Adrenal gland (tissue), 12 donors: Measurements from ENCODE around the gene OR6S1. TPM values are rescaled to one million over a fixed set of nuclear protein-coding genes. Genes with fewer than 3 reads are reported as not detected.

Source experiments
- DNase-seq, 7 donors: peaks; one replicate each; pipeline ENCODE4 v3.0.0-alpha.2; 2019 to 2020
- H3K27ac ChIP-seq, 5 donors: fragments of 200-600 bp; sonication (generic) in 4 of 5; 1 replicate in 3 of 5; 2 replicates in 2 of 5; pipeline versions ENCODE4 v1.5.1 to v1.8.0; 2016 to 2020; ENCODE audit warnings: mild to moderate bottlenecking in 1 of 5
- H3K27me3 ChIP-seq: fragments of 200-600 bp; 2 replicates; pipeline ENCODE4 v1.8.0; 2021
- H3K36me3 ChIP-seq, 2 donors: fragments of 200-600 bp; replicated peaks in 1 of 2; 1 replicate in 1 of 2; 2 replicates in 1 of 2; pipeline versions ENCODE4 v1.5.1 to v1.8.0; 2018 to 2022
- H3K4me1 ChIP-seq, 2 donors: fragments of 200-600 bp; replicated peaks in 1 of 2; 1 replicate in 1 of 2; 2 replicates in 1 of 2; pipeline versions ENCODE4 v1.5.1 to v1.8.0; 2018 to 2021
- H3K4me3 ChIP-seq, 4 donors: fragments of 200-600 bp; sonication (generic) in 3 of 4; one replicate each; pipeline ENCODE4 v1.5.1; 2016 to 2018
- H3K9me3 ChIP-seq, 3 donors: fragments of 200-600 bp; sonication (generic) in 1 of 3; replicated peaks in 1 of 3; 1 replicate in 2 of 3; 2 replicates in 1 of 3; pipeline versions ENCODE4 v1.5.1 to v1.8.0; 2016 to 2021
- POLR2A ChIP-seq, 2 donors: fragments of 450-650 bp; IDR thresholded peaks; one replicate each; pipeline ENCODE4 v1.6.1; 2017; ENCODE audit warnings: antibody characterized with exemption in 2 of 2, mild to moderate bottlenecking in 2 of 2, moderate library complexity in 1 of 2
- WGBS, 4 donors: extraction: QIAGEN DNeasy Blood & Tissue Kit in 2 of 4; methylation state at CpG; one replicate each; pipeline versions ENCODE4 v1.1.5 to v1.1.7; 2013 to 2017; 5-methylcytosine and 5-hydroxymethylcytosine counted together
- intact Hi-C, 2 donors: fragments of 100-400 bp; cut with DNase I; formaldehyde crosslinking; loops; one replicate each; pipeline versions ENCODE4 v1.14.1 to v1.15.0; 2022 to 2023
- polyA plus RNA-seq, 3 donors: library from polyadenylated mRNA; stranded (reverse); fragments of 200-250 nt in 2 of 3; fragments of 350-450 nt in 1 of 3; fragmentation: Illumina TruSeq in 1 of 3; extraction: RNeasy Lipid Tissue Mini Kit (QIAGEN cat#74804) in 1 of 3; gene quantifications; one replicate each; pipeline ENCODE4 v1.2.3, GENCODE V29; 2013 to 2014
- total RNA-seq, 9 donors: library from RNA; depleted of rRNA in 4 of 9; stranded (reverse); fragments of >200 nt in 4 of 9; fragments of 120-200 nt in 1 of 9; fragmentation: NEBNext Ultra II Directional in 1 of 9; extraction: Animal tissue kit (Norgen Biotek cat#: 25700) in 1 of 9; gene quantifications; one replicate each; pipeline versions ENCODE4 v1.1.0 to v1.2.4, GENCODE V29; 2013 to 2023
- TF ChIP-seq, protein P1 (sequence below), 6 experiments: fragments of 450-650 bp in 4 of 6; fragments of 200-600 bp in 2 of 6; sonication (generic) in 1 of 6; IDR thresholded peaks; 1 replicate in 5 of 6; 2 replicates in 1 of 6; pipeline versions ENCODE4 v1.5.1 to v1.8.0; 2016 to 2021; ENCODE audit warnings: antibody characterized with exemption in 6 of 6, mild to moderate bottlenecking in 2 of 6, moderate library complexity in 1 of 6
- donor health status: healthy with polysubstance abuse.
- donor health status: Bipolar disorder and iron deficiency.
- donor health status: DM: yes; HTN: yes; CAD: no.
- donor health status: DM: no; HTN: no; CAD: no.
- donor health status: DM: no; HTN: no; CAD: no.
- donor health status: DM: yes; HTN: yes; CAD: no.

OR6S1 gene
- total and polyA plus RNA-seq, 12 donors, result not detected

DNA sequence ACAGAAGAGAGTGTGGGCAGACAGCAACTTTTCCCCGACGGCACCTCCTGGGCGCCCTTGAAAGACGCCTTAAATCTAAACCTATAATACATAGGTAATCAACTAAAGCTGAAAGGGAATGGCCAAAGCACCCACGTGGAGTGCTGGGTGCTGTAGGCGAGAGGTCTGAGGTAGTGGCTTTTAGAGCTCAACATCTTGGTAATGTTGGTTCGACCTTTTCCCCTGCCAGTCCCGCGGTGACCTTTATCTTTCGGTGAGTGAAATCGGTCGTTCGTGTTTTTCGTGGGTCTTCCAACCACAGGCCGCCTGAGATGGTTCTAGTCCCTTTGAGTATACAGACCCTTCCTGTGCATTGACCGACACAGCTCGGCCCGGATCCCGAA is 9.1 kb downstream of the OR6S1 start:
- Histone ChIP-seq H3K27ac (no peak overlapping the region), H3K9me3 (no peaks in the 10 kb centered on the region), H3K4me3 (peak overlapping the region in 1 of 4 donors; percentile 9), H3K27me3 (peaks cover 27% of the 10 kb centered on the region), H3K36me3 (no peaks in the 10 kb centered on the region), H3K4me1 (peaks cover 3 to 22% of the 10 kb centered on the region in 2 donors)
- TF ChIP-seq, protein P1, sequence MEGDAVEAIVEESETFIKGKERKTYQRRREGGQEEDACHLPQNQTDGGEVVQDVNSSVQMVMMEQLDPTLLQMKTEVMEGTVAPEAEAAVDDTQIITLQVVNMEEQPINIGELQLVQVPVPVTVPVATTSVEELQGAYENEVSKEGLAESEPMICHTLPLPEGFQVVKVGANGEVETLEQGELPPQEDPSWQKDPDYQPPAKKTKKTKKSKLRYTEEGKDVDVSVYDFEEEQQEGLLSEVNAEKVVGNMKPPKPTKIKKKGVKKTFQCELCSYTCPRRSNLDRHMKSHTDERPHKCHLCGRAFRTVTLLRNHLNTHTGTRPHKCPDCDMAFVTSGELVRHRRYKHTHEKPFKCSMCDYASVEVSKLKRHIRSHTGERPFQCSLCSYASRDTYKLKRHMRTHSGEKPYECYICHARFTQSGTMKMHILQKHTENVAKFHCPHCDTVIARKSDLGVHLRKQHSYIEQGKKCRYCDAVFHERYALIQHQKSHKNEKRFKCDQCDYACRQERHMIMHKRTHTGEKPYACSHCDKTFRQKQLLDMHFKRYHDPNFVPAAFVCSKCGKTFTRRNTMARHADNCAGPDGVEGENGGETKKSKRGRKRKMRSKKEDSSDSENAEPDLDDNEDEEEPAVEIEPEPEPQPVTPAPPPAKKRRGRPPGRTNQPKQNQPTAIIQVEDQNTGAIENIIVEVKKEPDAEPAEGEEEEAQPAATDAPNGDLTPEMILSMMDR (IDR thresholded peaks at IDR 0.05), result no peak
- no peak for TF ChIP-seq POLR2A (IDR thresholded peaks at IDR 0.05)
- intact Hi-C loops, result no loop called here
- DNase-seq, result no peak
- 1 to 3% (median 1%) methylated on average over 18 to 19 of the region's 19 CpGs for WGBS, 4 donors

DNA sequence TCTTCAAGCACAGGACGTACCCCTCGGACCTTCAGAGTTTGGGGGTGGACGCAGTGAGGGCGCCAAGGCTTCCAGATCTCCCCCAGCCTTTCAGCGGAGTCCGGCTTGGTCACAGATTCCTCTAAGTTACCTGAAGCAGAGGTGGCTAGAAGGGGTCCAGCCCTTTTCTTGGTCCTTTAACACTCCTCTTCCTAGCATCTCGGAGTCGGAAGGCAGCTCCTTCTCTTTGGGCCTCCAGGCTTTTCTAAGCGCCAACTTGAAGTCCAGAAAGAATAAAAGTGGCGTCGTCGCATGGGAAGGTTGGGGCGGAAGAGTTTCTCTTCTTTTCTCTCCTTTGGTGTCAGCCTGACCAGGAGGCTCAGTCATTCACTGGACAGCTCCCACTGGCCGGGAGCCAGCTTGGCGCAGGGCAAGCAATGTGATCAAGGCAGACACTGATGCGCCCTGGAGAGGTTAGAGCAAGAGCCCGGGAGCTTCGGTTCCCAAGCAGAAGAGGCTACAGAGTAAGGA is 9.6 kb downstream of the OR6S1 start:
- H3K36me3 ChIP-seq, result no peaks in the 10 kb centered on the region
- no peaks in the 10 kb centered on the region for H3K9me3 ChIP-seq
- peaks cover 3 to 22% of the 10 kb centered on the region in 2 donors for H3K4me1 ChIP-seq
- H3K4me3 ChIP-seq, result peak overlapping the region in 1 of 4 donors; percentile 9
- H3K27me3 ChIP-seq, result peaks cover 26% of the 10 kb centered on the region
- intact Hi-C loops, result no loop called here
- no peak overlapping the region for H3K27ac ChIP-seq
- 1 to 2% (median 2%) methylated on average over 16 to 18 of the region's 18 CpGs for WGBS, 4 donors
- no peak for TF ChIP-seq POLR2A (IDR thresholded peaks at IDR 0.05)
- peak; percentile 63 to 80 (median 70) for DNase-seq

DNA sequence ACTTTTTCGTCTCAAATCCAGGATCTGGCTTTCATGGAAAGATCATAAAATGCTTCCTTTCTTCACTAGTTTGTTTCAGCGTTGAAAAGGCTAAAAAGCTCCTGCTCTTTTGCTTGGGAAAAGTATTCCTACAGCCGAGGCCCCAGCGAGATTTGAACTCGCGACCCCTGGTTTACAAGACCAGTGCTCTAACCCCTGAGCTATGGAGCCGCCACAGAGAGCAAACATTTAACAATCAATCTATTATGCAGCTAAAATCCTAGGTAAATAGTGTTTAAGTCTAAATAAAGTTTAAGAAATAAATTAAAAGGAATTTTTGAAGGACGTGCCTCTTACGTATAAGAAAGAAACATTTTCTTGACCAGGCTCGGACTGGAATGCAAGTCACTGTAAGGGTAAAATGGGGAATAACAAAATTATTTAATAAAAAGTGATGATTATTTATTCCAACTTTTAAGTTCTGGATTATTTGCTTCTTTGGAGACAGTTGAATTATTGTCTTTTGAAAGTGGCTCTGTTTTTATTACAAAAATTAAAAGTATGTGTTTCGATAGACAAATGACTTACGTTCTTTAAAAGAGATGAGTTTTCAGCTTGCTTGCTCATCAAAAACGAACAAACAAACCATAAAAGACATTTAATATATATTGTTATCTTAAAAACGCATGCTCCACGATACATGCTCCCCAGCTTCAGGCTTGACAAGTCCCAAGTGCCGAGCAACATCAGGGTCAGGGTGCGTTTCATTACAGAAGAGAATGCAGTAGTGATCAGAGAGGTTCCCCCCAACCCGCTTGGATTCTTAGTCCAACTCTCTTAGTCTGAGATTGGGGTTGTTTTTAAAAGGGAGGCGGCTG is 10.2 kb downstream of the OR6S1 start:
- intact Hi-C loops, result no loop called here
- TF ChIP-seq, protein P1 (IDR thresholded peaks at IDR 0.05), result no peak
- no peak for TF ChIP-seq POLR2A (IDR thresholded peaks at IDR 0.05)
- peaks cover 3 to 22% of the 10 kb centered on the region in 2 donors for H3K4me1 ChIP-seq

GRCh38 chr14:20630340-20631022 is 11.0 kb downstream of the OR6S1 start:
- no peak overlapping the region for H3K4me3 ChIP-seq

More for the DNA sequence above, 10.2 kb downstream of the OR6S1 start:
- H3K27me3 ChIP-seq, result peaks cover 19% of the 10 kb centered on the region
- H3K4me3 ChIP-seq, result peak overlapping the region in 1 of 4 donors; percentile 9
- H3K9me3 ChIP-seq, result no peaks in the 10 kb centered on the region
- no peaks in the 10 kb centered on the region for H3K36me3 ChIP-seq
- peak in 5 of 7 donors; percentile 32 to 72 (median 50) for DNase-seq
- H3K27ac ChIP-seq, result no peak overlapping the region
- WGBS, 4 donors, result 2 to 5% (median 3%) methylated on average over 19 of the region's 19 CpGs

More at GRCh38 chr14:20630340-20631022, 11.0 kb downstream of the OR6S1 start:
- no peak overlapping the region for H3K27ac ChIP-seq
- no peaks in the 10 kb centered on the region for H3K36me3 ChIP-seq
- WGBS, 4 donors, result 4 to 6% (median 5%) methylated on average over 20 to 23 of the region's 23 CpGs
- peaks cover 3 to 22% of the 10 kb centered on the region in 2 donors for H3K4me1 ChIP-seq
- DNase-seq, result no peak
- H3K27me3 ChIP-seq, result peaks cover 18% of the 10 kb centered on the region
- intact Hi-C loops, result no loop called here
- TF ChIP-seq, protein P1 (IDR thresholded peaks at IDR 0.05), result no peak
- TF ChIP-seq POLR2A (IDR thresholded peaks at IDR 0.05), result no peak
- H3K9me3 ChIP-seq, result no peaks in the 10 kb centered on the region
